HEK293 (cell line): ENCODE results near the gene KCNIP4.

Experiments used
- CTCF ChIP-seq: fragments of 450-650 bp; formaldehyde crosslinking; IDR thresholded peaks from 2 replicates; pipeline ENCODE4 v1.5.1; 2016; ENCODE audit warnings: missing biosample characterization, missing genetic modification characterization
- SP7 ChIP-seq: fragments of 450-650 bp; formaldehyde crosslinking; IDR thresholded peaks from 2 replicates; pipeline ENCODE4 v1.5.1; 2016; ENCODE audit warnings: missing biosample characterization, missing genetic modification characterization
- ZBTB20 ChIP-seq: fragments of 450-650 bp; formaldehyde crosslinking; IDR thresholded peaks from 2 replicates; pipeline ENCODE4 v1.5.1; 2016; ENCODE audit warnings: missing biosample characterization, missing genetic modification characterization
- ZNF26 ChIP-seq: fragments of 450-650 bp; formaldehyde crosslinking; IDR thresholded peaks from 2 replicates; pipeline ENCODE4 v1.5.1; 2016; ENCODE audit warnings: missing biosample characterization, missing genetic modification characterization
- ZNF335 ChIP-seq: fragments of 450-650 bp; formaldehyde crosslinking; conservative IDR thresholded peaks from 2 replicates; pipeline ENCODE4 v1.5.1; 2016; ENCODE audit warnings: missing biosample characterization, missing genetic modification characterization
- ZNF416 ChIP-seq: fragments of 450-650 bp; formaldehyde crosslinking; IDR thresholded peaks from 2 replicates; pipeline ENCODE4 v1.5.1; 2016; ENCODE audit warnings: missing biosample characterization, missing genetic modification characterization
- ZNF558 ChIP-seq: fragments of 450-650 bp; formaldehyde crosslinking; IDR thresholded peaks from 2 replicates; pipeline ENCODE4 v1.5.1; 2016; ENCODE audit warnings: missing biosample characterization, missing genetic modification characterization
- ZNF677 ChIP-seq: fragments of 450-650 bp; IDR thresholded peaks from 2 replicates; pipeline ENCODE4 v1.5.0; 2018; ENCODE audit warnings: missing biosample characterization, mild to moderate bottlenecking, missing genetic modification characterization, moderate library complexity

DNA sequence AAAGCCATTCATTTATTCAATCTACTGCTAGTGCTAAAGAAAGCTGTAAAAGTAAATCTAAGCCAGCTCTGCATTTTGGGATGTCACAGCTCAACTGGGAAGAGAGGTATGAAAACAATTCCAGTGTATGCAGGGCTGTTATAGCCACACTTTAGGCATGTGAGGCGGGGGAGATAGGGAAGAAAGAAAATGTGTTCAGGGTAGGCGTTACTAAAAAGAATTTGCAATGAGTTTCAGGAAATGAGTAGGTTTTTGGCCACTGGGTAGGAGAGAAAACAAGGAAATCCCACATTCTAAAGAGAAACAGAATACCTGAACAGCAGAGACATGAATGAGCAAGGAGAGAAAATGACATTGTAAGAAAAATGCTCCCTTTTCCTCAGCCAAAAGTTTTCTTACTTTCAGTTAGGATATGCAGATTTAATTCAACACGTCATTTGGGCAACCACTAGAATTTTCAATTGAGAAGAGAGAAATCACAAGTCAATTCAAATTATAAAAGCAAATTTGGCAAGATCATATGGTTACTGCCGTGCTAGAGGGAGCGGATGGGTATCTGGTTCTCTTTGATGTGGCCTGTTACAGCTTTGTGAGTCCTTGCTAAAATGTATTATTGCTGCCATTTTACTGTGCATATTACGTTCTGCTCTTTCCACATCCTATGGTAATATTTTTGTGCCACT, 226.3 kb downstream of the KCNIP4 start:
- no peak for TF ChIP-seq ZNF558 (tag by site-specific recombination)
- no peak for TF ChIP-seq SP7 (tag by site-specific recombination)
- no peak for TF ChIP-seq ZNF416
- no peak for TF ChIP-seq CTCF (tag by site-specific recombination)
- no peak for TF ChIP-seq ZNF335
- no peak for TF ChIP-seq ZNF26 (tag by site-specific recombination)
- no peak for TF ChIP-seq ZBTB20
- TF ChIP-seq ZNF677 (tag by site-specific recombination), result no peak
